Measurements from ENCODE around the gene TBCCD1.

DNA sequence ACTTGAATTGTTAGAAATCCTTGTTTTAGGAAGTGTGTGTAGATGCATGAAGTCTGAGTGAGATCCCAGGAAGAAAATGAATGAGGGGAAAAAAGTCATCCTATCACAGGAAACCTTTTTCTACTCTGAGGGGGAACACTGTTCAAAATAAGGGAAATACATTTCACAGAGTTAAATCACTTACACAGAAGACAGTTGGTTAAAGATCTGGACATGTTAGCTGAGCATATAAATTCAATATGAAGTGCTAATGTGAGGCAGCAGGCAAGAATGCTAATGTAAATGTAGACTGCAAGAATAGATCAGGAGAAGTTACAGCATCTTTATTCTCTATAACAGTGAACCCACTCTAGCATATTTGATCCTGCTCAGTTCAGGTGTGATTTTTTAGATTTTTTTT, 2.6 kb downstream of the TBCCD1 start:
- TF ChIP-seq POLR2A (IDR thresholded peaks at IDR 0.05) (no peak), POLR2AphosphoS5 (IDR thresholded peaks at IDR 0.05) (no peak), EP300 (IDR thresholded peaks at IDR 0.05) (no peak)
- TF ChIP-seq, protein P1, sequence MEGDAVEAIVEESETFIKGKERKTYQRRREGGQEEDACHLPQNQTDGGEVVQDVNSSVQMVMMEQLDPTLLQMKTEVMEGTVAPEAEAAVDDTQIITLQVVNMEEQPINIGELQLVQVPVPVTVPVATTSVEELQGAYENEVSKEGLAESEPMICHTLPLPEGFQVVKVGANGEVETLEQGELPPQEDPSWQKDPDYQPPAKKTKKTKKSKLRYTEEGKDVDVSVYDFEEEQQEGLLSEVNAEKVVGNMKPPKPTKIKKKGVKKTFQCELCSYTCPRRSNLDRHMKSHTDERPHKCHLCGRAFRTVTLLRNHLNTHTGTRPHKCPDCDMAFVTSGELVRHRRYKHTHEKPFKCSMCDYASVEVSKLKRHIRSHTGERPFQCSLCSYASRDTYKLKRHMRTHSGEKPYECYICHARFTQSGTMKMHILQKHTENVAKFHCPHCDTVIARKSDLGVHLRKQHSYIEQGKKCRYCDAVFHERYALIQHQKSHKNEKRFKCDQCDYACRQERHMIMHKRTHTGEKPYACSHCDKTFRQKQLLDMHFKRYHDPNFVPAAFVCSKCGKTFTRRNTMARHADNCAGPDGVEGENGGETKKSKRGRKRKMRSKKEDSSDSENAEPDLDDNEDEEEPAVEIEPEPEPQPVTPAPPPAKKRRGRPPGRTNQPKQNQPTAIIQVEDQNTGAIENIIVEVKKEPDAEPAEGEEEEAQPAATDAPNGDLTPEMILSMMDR (IDR thresholded peaks at IDR 0.05): no peak
